Eye (tissue), 1 donor: ENCODE measurements around the gene GNAS.

ENCODE experiments used
- DNase-seq: peaks from one replicate; pipeline ENCODE4 v3.0.0-alpha.2; 2015

Gene GNAS

DNA sequence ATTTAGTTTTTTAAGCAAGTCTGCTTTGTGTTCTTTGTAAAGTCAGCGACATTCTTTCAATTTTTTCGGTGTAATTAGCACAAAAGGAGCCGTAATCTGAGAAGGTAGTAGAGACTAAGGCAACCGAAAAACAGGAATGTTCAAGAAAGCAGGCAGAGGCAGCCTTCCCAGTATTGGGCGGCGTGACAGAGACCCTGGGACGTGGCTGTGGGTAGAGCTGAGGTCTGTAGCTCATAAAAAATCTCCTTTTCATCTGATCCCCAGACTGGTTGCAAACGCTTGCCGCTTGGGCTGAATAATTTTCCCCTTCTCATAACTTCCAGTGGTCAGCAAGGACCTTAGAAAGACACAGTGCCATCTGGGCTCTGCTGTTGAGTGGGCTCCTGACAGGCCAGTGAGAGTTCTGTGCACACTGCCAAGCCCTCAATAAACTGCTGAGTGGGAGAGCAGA lies 30.8 kb downstream of the GNAS start:
- DNase-seq, result peak; percentile 53

DNA sequence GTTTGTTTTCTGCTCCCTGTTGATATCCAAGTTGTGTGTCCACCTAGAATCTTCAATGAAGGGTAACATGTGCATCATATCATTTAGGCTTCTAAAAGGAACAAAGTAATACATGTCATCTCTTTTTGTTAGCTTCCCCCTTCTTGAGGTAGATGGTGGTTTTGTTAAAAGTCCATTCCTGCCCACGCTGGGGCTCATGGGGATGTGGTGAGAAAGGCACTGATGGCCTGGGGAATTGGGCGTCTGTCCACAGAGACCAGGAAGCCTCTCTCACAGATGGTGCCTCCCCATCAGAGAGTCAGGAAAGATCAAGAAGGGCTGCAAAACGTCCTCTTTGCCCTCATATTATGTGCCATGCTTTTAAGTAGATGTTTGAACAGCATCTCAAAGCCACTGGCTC lies 32.5 kb downstream of the GNAS start:
- DNase-seq, result no peak

DNA sequence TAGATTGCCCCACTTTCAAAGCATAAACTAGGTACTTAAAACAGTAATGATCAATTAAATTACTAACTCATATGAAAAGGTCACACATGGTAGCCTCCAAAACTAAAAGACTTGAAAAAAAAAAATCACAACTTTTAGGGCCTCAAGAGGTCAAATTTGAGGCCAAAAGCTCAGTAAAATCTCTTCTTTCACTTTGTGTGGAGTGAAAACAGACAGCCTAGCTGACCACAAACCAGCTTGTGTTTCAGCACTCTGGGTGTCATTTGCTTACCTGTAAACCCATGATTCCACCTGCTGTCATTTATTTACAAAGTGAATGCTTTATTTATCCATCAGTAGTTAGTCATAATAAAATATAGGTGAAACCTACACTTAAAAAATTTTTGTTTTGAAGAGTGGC lies 34.0 kb downstream of the GNAS start:
- DNase-seq, result no peak

DNA sequence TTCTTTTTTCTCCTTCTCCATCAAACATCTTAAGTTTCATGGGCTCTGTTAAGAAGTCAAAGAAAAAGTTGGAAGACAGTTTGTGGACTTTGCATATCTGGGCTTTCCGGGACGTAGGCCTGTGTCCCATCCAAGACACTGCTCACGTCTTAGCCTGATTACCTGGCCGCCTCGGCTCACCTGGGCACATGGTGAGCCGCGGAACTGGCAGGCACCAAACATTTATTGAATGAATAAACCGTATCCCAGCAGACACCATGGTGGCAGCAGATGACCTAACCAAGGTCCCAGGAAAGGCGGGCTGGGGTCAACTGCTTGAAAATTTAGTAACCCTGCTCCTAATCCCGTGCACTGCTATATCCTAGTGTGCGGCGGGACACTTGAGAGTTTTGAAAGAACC lies 35.6 kb downstream of the GNAS start:
- no peak for DNase-seq

DNA sequence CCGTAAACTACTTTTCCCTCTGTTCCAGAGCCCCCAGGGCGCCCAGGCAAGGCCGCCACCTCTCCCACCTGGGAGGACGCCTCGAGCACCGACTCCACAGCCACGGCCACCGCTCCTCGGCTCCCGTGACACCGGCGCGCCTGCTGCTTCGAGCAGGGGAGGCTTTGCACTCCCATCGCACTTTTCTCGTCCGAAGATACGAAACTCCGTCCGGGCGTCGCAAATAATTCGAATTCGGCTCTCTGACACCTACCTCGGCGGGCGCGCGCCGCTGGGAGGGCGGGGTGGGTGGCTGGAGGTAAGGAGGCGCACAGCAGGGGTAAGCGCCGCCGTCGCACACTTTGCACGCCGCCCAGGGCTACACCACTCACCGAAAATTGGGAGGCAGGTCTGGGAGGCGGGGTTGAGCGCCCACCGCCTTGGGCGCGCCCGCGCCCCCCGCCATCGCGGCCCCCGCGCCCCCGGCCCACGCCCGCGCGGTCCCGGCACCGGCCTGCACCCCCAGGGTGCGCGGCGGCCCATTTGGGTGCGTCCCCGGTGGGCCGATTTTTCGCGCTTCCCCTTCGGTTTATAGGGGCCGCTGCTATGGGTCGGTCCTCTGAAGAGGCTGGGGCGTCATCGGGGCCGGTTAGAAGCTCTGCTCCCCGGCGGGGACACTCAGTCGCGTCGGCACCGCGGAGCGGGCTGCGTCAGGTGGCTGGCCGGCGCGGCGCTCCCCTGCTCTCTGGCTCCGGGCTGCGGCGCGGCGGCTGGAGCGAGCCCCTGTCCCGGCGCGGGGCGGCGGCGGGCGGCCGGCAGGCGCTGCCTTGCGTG lies 36.2 kb downstream of the GNAS start:
- peak; percentile 86 for DNase-seq

DNA sequence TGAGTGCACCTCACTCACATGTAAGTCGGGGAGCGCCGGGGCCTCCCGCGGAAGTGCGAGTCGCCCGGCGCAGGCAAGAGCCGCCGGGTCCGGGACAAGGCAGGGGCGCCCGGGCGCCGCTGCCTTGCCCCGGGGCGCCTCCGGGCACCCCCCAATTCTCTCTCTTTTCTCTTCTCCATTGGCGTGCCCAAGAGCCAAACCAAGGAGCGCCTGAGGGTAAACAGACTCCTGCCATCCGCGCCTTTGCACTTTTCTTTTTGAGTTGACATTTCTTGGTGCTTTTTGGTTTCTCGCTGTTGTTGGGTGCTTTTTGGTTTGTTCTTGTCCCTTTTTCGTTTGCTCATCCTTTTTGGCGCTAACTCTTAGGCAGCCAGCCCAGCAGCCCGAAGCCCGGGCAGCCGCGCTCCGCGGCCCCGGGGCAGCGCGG lies 36.8 kb downstream of the GNAS start:
- DNase-seq, result peak; percentile 58

DNA sequence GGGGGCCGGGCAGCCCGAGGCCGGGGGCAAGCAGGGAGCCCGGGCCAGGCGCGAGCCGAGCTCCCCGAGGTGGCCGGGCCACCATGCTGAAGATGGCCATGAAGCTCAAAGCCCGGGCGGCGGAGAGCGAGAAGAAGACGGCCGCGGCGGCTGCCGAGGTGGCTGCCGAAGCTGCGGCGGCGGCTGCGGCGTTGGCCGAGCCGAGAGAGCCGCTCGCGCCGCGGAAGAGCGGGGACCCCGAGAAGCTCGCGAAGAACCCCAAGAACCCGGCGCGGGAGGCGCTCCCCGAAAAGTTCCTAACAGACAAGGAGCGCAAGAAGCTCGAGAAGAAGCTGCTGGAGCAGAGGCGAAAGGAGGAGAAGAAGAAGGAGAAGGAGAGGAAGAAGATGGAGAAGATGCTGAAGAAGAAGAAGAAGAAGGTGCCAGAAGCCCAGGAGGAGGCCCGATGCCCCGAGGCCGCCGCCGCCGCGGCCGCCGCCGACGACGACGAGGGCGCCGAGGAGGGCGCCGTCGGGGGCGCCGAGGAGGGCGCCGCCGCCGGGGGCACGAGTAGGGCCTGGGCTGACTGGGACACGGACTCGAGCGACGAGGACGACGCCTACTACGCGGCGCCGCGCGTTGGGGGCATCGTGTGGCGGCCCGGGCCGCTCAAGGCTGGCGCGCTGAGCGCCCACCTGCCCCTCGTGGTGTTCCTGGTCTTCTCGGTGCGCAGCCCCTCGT lies 37.4 kb downstream of the GNAS start:
- DNase-seq, result no peak

DNA sequence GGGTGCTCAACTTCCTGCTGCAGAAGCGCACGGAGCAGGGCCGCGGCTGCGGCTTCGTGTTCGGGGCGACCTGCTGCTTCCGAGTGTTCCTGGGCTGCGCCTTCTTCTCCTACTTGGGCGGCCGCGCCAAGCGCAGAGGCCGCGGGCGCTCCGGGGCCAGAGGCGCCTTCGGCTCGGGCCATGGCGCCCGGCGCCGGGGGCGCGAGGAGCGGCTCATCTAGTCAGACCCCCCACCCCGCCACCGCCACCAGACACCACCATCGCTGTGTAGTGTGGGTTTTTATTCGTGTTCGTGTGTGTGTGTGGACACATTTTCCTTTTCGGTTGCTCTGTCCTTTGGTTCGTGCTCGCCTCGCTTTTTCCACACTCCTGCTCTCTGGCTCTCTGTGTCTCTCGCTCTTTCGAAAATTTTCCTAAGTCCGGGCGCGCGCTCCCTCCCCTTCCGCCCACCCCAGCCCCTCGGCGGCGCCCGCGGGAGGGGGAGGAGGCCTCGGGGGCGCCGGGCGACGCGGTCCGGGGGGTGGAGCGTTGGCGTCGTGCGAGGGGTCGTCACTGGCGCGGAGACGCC lies 38.1 kb downstream of the GNAS start:
- DNase-seq, result peak; percentile 96

DNA sequence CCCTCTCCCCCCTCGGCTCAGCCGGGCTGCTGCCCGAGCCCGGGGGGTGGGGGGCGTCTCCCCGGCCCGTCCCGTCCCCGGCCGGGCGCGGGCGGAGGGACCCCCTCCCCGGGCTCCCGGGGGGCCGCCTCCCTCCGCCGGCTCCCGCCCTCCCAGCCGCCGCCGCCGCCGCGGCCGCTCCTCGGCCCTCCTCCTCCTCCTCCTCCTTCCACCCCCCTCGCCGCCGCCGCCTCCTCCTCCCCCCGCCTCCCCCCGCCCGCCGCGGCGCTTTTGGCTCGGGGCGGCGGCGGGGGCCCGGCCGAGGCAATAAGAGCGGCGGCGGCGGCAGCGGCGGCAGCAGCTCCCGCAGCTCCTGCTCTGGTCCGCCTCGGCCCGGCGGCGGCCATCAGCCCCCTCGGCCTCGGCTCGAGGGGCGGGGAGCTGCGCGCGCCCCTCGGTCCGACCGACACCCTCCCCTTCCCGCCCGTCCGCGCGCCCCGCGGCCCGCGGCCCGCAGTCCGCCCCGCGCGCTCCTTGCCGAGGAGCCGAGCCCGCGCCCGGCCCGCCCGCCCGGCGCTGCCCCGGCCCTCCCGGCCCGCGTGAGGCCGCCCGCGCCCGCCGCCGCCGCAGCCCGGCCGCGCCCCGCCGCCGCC lies 38.7 kb downstream of the GNAS start:
- no peak for DNase-seq

DNA sequence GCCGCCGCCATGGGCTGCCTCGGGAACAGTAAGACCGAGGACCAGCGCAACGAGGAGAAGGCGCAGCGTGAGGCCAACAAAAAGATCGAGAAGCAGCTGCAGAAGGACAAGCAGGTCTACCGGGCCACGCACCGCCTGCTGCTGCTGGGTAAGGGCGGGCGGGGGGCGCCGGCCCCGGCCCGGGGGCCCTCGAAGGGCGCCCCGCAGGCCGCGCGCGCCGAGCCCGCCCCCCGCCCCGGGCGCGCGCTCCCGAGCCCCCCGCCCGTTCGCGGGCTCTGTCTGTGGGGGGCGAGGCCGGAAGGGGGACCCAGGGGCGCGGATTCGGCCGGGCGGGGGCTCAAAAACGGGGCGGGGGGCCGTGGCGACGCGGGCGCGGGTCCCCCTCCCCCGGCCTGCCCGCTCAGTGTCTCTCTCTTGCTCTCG lies 39.2 kb downstream of the GNAS start:
- peak; percentile 81 for DNase-seq

DNA sequence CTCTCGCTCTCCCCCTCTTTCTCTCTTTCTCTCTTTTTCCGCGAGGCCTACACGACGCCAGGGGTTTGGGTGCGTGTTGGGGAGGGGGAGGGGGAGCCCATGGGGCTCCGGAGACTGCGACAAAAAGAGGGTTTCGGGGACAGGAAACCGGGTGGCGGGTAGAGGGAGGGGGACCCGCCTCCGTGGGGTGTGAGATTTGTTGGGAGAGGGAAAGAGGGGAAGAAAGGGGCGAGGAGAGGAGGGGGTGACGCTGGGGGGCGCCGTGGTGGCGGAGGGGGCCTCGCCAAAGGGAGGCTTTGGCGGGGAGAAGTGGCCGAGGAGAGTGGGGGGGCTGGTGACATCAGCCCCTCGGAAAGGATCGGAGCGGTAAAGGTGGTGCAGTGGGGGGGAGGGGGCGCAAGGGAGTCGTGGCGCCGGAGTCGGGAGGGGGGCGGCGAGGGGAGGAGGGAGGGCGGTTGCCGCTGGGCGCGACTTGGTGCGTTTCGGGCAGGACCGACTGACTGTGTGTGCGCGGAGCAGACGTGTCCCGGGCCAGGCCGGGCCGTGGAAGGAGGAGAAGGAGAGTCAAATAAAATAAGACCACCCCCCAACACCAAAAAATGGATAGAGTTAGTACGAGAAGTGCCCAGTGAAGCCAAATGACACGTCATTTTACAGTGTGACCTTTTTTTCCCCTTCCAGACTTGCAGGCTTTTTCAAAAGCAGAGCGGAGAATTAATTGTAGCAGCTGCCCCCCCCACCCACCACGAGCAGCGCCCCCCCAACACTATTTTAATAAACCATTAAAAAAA lies 39.8 kb downstream of the GNAS start:
- peak; percentile 91 for DNase-seq

DNA sequence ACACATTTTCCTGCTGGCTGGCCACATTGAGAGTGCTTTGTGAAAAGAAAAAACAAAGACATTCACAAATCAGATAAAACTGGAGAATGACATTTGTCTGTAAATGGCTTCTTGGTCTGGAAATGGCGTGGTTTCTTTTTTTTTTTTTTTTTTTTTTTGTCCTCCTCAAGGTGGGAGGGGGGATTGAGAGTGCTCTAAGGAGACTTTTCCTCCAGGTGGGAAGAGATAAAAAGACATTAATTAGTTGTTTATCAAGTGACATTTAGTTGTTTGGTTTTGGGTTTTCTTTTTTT lies 40.4 kb downstream of the GNAS start:
- DNase-seq, result no peak

DNA sequence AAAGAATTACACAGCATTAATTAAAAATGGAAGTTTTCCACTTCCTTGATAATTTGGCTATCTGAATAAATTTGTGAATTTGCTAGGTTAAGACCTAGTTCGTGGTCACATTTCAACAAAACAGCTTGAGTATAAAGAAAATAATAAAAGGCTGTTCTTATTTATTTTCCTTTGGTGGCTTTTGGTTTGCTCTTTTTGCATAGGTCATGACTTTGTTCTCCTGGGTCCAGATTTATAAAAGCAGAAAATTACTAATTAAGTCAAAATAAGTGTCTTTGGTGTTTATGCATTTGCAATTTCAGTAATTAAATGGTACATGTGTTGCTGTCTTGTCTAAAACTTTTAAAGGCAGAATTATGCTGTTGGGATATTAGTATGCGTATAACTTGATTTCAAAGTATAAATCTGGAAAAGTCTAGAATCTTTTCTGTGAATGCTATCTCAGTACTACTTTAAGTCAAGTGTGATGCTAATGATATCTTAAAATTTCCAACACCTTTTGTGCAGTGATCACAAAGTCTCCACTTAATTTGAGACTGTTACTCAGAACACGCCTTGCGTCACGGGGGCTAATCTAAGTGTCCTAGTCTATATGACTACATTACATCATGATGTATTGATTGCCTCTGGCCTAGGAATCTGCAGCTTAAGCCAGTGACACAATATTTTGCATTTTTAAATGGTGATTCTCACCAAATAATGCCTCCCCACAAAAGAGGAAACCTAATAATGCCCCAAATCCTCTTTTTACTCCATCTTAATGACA lies 41.0 kb downstream of the GNAS start:
- peak; percentile 70 for DNase-seq

DNA sequence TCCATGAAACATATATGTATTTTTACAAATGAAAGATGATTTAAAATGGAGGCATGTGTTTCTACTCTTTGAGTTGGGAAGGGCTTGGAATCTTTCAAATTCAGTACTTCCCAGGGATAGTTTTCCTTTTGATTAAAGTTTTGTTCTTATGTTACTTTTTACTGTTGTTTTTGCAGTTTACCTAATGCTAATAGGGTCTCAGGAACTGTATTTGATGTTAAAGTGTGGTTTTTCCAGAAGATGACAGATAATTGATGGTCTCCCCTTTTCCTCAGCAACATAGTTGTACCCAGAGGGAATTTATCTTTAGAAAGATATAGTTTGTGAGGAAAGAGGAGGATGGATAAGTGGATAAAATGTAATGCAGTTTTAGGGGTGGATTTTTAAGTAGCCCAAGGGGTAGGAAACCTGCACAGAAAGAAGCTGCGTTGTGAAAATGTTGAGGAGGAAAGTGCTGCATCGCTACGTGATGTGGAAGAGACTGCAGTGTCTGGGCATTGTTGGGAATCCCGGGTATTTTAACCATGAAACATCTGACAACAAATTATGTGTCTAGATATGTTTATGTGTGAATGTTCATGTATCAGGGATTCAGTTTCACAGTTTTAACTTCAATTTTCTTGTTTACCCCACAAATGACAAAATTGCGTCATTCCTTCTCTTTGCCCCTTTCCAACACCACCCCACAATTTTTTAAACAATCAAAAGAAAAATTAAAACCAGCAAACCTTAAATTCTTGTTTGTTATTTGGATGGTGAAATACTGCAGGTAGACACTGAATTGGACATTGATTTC lies 42.3 kb downstream of the GNAS start:
- no peak for DNase-seq

DNA sequence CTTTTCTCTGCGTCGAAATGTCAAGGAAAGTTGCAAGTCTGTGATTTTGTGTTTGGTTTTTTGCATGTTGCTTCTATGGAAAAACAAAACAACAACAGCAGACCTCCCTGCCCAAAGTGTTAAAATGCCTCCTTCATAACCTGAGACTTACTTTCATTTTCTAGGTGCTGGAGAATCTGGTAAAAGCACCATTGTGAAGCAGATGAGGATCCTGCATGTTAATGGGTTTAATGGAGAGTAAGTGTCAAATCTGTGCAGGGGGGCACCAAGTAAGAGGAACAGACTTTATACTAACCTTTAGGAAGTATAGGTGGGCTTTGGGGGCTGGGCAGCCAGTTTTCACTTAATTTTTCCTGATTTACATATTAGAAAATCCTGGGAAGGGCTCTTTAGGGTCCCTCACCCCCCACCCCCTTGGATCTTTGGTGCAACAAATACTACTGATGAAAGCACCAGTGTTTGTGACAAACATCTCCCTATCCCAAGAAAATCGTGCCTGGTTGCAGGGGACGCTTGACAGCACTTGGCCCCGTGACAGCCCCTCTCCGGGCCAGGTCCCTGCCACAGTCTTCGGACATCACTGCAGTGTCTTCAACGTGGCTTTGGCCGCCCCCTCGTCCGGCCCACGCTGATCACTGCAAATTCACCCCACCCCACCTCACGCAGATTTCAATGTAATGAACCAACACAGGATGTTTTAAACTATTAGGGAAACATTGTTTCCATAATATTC lies 43.1 kb downstream of the GNAS start:
- no peak for DNase-seq

DNA sequence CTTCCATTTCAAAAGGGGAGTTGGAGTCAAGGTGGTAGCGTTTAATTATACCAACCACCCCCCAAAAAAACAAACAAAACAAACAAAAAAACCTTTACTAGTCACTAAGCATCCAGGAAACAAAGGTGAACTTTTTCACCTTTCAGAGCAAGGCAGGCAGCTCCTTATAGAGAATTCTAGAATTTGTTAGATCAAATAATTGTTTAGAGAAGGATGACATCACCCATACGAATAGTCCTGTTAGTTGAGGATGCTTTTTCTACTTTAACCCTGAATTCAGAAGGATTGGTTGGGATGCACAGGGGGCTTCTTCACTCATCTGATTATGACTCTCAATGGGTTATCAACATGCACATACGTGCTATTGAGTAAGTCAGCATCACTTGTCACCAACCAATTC lies 44.3 kb downstream of the GNAS start:
- no peak for DNase-seq

DNA sequence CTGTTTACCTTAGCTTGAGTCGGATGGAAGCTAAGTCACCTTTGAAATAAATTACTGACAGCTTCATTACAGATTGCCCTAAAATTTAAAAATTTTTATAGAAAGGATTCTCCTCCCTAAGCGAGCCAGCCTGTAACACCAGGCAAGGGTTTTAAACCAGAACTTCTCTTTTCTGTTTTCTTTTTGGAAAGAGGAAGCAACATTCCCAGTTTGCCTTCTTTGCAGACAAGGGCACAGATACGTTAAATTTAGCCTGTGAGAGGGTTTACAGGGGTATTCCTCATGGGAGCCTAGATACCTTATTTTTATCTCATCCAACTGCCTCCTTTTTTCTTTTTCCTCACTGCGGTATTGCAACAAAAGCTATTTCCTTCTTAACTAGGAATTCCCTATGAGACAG lies 45.0 kb downstream of the GNAS start:
- no peak for DNase-seq

DNA sequence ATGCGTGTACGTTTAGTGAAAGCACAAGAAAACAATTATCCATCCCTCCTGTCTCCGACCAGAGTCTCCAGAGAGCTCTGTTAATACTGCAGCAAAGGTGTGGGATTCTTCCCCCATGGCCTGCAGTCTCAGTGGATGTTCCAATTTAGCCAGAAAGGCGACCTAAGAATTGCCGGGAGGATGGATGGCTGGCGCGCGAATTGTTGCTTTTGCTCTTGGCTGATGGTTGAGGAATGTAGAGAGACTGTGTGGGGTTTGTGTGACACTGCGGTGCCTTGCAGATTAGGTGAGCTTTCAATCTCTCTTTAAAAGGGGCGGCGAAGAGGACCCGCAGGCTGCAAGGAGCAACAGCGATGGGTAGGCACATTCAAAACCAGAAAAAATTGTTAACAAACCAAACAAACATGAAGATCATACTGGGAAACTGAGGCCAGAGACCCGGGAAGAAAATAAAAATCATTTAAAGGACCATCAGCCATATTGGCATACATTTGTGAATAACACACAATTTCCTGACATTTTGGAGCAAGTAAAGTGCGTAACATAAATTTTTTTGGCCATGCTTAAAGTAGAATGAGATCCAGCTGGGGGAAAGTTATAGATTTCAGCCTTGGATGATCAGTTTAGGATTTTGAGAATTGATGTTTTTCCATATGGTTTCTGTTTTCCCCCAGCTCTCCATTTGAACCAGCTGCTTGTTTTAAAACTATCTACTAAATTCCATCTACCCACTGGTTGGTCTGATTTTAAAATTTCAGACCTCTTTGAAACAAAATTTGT lies 46.3 kb downstream of the GNAS start:
- DNase-seq, result peak; percentile 59

DNA sequence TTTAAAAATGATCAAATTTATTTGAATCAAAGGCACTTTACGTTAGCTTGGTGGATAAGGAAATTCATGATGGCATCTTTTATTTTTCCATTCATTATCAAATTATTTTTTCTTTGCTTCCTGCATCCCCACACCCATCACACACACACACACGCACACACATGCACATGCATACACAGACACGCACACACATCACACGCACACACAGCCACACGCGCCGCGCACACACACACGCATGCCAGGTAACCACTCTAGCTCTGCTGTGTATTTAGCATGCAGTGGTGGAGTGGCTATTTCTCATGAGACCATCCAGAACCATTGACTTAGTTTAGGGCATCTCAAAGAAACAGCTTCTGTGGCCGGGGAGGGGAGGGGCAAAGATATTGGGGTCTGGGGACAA lies 47.0 kb downstream of the GNAS start:
- no peak for DNase-seq

DNA sequence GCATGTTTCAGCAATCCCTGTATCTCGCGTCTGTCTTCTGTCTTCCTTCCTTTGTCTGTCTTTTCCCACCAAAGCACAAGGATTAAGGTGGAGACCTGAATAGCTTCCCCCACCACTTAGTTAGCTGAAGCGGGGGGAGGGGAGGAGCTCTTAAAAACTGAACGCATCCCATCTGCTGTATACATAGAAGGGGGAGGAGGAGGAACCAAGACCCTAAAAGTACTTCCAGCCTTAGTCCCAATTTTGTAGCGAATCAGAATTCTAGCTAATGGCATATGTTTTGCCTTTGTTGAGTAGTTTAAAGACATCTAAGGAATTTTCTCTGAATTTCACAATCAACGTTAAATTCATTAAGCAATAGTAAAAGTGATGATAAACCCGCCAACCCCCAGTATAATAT lies 47.9 kb downstream of the GNAS start:
- DNase-seq, result no peak
